ENCODE results near the gene TRAP1.

TRAP1 gene

GRCh38 chr16:3751878-3752277, 34.6 kb upstream of the TRAP1 start:
- Histone ChIP-seq H3K9me2 (ENCODE audit: low read depth, low read length) (no peaks in the 10 kb centered on the region), H3K27me3 (ENCODE audit: insufficient read depth, low read length) (no peaks in the 10 kb centered on the region), H3K27ac (ENCODE audit: low read depth, low read length, poor library complexity, severe bottlenecking) (no peak overlapping the region), H3K4me2 (ENCODE audit: low read length) (no peak overlapping the region), H3K4me1 (ENCODE audit: insufficient read depth, low read length, severe bottlenecking) (no peaks in the 10 kb centered on the region), H3K4me3 (ENCODE audit: low read depth, low read length, poor library complexity, severe bottlenecking) (no peak overlapping the region), H3F3A (ENCODE audit: insufficient read depth, low read length) (no peaks in the 10 kb centered on the region), H3K79me2 (ENCODE audit: insufficient read depth, low read length) (no peaks in the 10 kb centered on the region), H3K9me3 (ENCODE audit: low read length) (no peaks in the 10 kb centered on the region), H3K36me3 (ENCODE audit: insufficient read depth, low read length) (peaks cover 37% of the 10 kb centered on the region), H3K9ac (ENCODE audit: low read length) (no peak overlapping the region), H2AFZ (ENCODE audit: low read length) (no peak overlapping the region), H4K20me1 (ENCODE audit: insufficient read depth, low read length) (no peaks in the 10 kb centered on the region)
- no peak for TF ChIP-seq EZH2 (IDR thresholded peaks at IDR 0.05; ENCODE audit: borderline replicate concordance, low read length)
- TF ChIP-seq CTCF (IDR thresholded peaks at IDR 0.05; ENCODE audit: low read length): no peak

GRCh38 chr16:3748307-3748706, 31.0 kb upstream of the TRAP1 start:
- H3K79me2 ChIP-seq (ENCODE audit: insufficient read depth, low read length): no peaks in the 10 kb centered on the region
- H3K9ac ChIP-seq (ENCODE audit: low read length): no peak overlapping the region
- TF ChIP-seq EZH2 (IDR thresholded peaks at IDR 0.05; ENCODE audit: borderline replicate concordance, low read length) (no peak), CTCF (IDR thresholded peaks at IDR 0.05; ENCODE audit: low read length) (no peak)
- no peak overlapping the region for H2AFZ ChIP-seq (ENCODE audit: low read length)
- H3K9me3 ChIP-seq (ENCODE audit: low read length): no peaks in the 10 kb centered on the region
- H3K36me3 ChIP-seq (ENCODE audit: insufficient read depth, low read length): peaks cover 46% of the 10 kb centered on the region
- H3K4me1 ChIP-seq (ENCODE audit: insufficient read depth, low read length, severe bottlenecking): no peaks in the 10 kb centered on the region
- no peaks in the 10 kb centered on the region for H3K27me3 ChIP-seq (ENCODE audit: insufficient read depth, low read length)
- H3K9me2 ChIP-seq (ENCODE audit: low read depth, low read length): no peaks in the 10 kb centered on the region
- H4K20me1 ChIP-seq (ENCODE audit: insufficient read depth, low read length): no peaks in the 10 kb centered on the region
- no peaks in the 10 kb centered on the region for H3F3A ChIP-seq (ENCODE audit: insufficient read depth, low read length)
- no peak overlapping the region for H3K4me3 ChIP-seq (ENCODE audit: low read depth, low read length, poor library complexity, severe bottlenecking)
- H3K27ac ChIP-seq (ENCODE audit: low read depth, low read length, poor library complexity, severe bottlenecking): no peak overlapping the region
- no peak overlapping the region for H3K4me2 ChIP-seq (ENCODE audit: low read length)

GRCh38 chr16:3745751-3746355, 28.5 kb upstream of the TRAP1 start:
- Histone ChIP-seq H4K20me1 (ENCODE audit: insufficient read depth, low read length) (no peaks in the 10 kb centered on the region), H3K9me3 (ENCODE audit: low read length) (no peaks in the 10 kb centered on the region), H3K79me2 (ENCODE audit: insufficient read depth, low read length) (no peaks in the 10 kb centered on the region), H3F3A (ENCODE audit: insufficient read depth, low read length) (no peaks in the 10 kb centered on the region), H3K36me3 (ENCODE audit: insufficient read depth, low read length) (peaks cover 51% of the 10 kb centered on the region), H3K27ac (ENCODE audit: low read depth, low read length, poor library complexity, severe bottlenecking) (no peak overlapping the region), H2AFZ (ENCODE audit: low read length) (no peak overlapping the region), H3K9me2 (ENCODE audit: low read depth, low read length) (no peaks in the 10 kb centered on the region), H3K4me2 (ENCODE audit: low read length) (no peak overlapping the region), H3K27me3 (ENCODE audit: insufficient read depth, low read length) (no peaks in the 10 kb centered on the region), H3K4me3 (ENCODE audit: low read depth, low read length, poor library complexity, severe bottlenecking) (no peak overlapping the region), H3K4me1 (ENCODE audit: insufficient read depth, low read length, severe bottlenecking) (no peaks in the 10 kb centered on the region), H3K9ac (ENCODE audit: low read length) (no peak overlapping the region)
- TF ChIP-seq CTCF (IDR thresholded peaks at IDR 0.05; ENCODE audit: low read length) (no peak), EZH2 (IDR thresholded peaks at IDR 0.05; ENCODE audit: borderline replicate concordance, low read length) (no peak)

All from OCI-LY1 (cell line).